ENCODE data around the gene HSPA1A. TPM values are rescaled to one million over a fixed set of nuclear protein-coding genes. Genes with fewer than 3 reads are reported as not detected.

Gene HSPA1A
- total and polyA plus RNA-seq, 8 donors: 18.2 to 195 (median 44.4) TPM

- no peak for DNase-seq
- WGBS, 2 donors: 76 to 88% methylated on average over 18 of the region's 18 CpGs
- H3K4me1 ChIP-seq: no peaks in the 10 kb centered on the region
- intact Hi-C loops (cut with DNase I): loop anchor here in 1 of 3 donors (5.0 kb wide), 1 partner anchor 86 kb away; the partner anchor contains the start of gene LY6G5C
- no peaks in the 10 kb centered on the region for H3K27me3 ChIP-seq
- no peak for FAIRE-seq
- no peaks in the 10 kb centered on the region for H3K36me3 ChIP-seq
- no peak for TF ChIP-seq CTCF (IDR thresholded peaks at IDR 0.05)
- ATAC-seq: peak in 1 of 4 donors; percentile 16
- H3K4me3 ChIP-seq: no peak overlapping the region
- H3K27ac ChIP-seq: no peak overlapping the region
- H3K9me3 ChIP-seq: no peaks in the 10 kb centered on the region
Observed at GRCh38 chr6:31768363-31769257, 46.7 kb upstream of the HSPA1A start.

DNA sequence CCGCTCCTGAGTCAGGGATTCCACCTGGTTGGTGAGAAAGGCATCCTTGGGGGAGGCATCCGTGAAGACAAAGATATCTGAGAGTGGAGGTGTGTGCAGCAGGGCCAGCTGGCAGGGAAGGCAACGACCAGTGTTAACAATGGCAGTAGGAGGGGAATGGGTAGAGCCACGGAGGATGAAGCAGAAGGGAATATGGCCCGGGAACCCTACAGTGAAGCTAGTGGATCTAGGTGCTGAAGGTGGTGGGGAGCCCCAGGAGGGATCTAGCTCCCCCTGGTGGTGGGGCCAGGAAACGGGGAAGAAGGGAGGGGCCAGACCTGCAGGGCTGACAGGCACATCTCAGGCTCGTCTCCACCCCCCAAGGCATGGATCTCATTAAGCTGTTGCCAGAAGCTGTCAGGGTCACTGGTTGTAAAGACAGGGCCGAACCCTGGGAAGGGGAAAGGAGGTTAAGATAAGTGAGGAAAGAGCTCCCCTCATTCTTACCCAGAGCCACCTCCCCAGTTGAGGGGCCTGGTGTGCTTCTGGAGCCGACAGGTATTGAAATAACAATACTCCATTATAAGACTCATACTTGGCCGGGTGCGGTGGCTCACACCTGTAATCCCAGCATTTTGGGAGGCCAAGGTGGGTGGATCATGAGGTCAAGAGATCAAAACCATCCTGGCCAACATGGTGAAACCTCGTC, 45.5 kb upstream of the HSPA1A start:
- intact Hi-C loops (cut with DNase I): loop anchor here in 2 of 3 donors (5.0 to 10.0 kb wide), 2 partner anchors 65 to 88 kb away; partner anchors contain the start of gene LY6G5C (in 1 of the 2)
- WGBS, 2 donors: 40 to 46% methylated on average over 12 of the region's 12 CpGs
- no peak overlapping the region for H3K4me3 ChIP-seq
- H3K27me3 ChIP-seq: no peaks in the 10 kb centered on the region
- TF ChIP-seq CTCF (IDR thresholded peaks at IDR 0.05): peak; percentile 64 to 83 (median 75)
- no peaks in the 10 kb centered on the region for H3K36me3 ChIP-seq
- H3K9me3 ChIP-seq: no peaks in the 10 kb centered on the region
- no peaks in the 10 kb centered on the region for H3K4me1 ChIP-seq
- H3K27ac ChIP-seq: no peak overlapping the region
- peak; percentile 64 to 92 (median 80) for DNase-seq
- no peak for FAIRE-seq
- ATAC-seq: peak; percentile 70 to 88 (median 88)

DNA sequence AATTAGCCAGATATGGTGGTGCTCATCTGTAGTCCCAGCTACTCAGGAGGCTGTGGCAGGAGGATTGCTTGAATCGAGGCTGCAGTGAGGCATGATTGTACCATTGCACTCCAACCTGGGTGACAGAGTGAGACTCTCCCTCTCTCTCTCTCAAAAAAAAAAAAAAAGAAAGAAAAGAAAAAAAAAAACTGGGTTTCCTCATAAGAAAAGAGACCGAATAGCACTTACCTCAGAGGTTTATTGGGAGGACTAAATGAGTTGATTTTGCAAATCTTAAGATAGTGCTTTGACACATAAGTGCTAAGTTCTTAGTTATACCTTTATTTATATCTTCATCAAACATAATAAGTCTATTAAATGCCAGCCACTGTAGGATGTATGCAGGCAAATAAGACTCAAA, 44.5 kb upstream of the HSPA1A start:
- H3K4me1 ChIP-seq: no peaks in the 10 kb centered on the region
- no peak overlapping the region for H3K4me3 ChIP-seq
- FAIRE-seq: no peak
- no peak for TF ChIP-seq CTCF (IDR thresholded peaks at IDR 0.05)
- DNase-seq: no peak
- H3K27me3 ChIP-seq: no peaks in the 10 kb centered on the region
- WGBS, 2 donors: 71 to 76% methylated on average over 2 of the region's 2 CpGs
- H3K36me3 ChIP-seq: no peaks in the 10 kb centered on the region
- intact Hi-C loops (cut with DNase I): loop anchor here in 1 of 3 donors (10.0 kb wide), 1 partner anchor 64 kb away; no protein-coding TSS in a partner anchor
- H3K9me3 ChIP-seq: no peaks in the 10 kb centered on the region
- no peak for ATAC-seq
- H3K27ac ChIP-seq: no peak overlapping the region

DNA sequence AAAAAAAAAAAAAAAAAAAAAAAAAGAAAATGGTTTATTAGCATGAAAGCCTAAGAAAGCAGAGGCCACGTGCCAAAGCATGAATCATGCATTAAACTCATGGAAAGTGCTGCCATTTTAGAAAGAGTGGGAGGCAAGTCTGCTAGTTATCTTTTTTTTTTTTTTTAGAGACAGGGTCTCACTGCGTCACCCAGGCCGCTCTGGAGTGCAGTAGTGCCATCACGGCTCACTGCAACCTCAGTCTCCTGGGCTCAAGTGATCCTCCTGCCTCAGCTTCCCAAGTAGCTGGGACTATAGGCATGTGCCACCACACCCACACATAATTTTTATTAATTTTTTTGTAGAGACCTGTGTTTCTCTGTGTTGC, 43.4 kb upstream of the HSPA1A start:
- H3K4me3 ChIP-seq: no peak overlapping the region
- intact Hi-C loops (cut with DNase I): loop anchor here in 1 of 3 donors (10.0 kb wide), 1 partner anchor 63 kb away; no protein-coding TSS in a partner anchor
- H3K9me3 ChIP-seq: no peaks in the 10 kb centered on the region
- FAIRE-seq (no peak), ATAC-seq (no peak), DNase-seq (peak in 1 of 6 donors; percentile 7)
- H3K36me3 ChIP-seq: no peaks in the 10 kb centered on the region
- 67 to 73% methylated on average over 4 of the region's 4 CpGs for WGBS, 2 donors
- no peaks in the 10 kb centered on the region for H3K27me3 ChIP-seq
- no peak for TF ChIP-seq CTCF (IDR thresholded peaks at IDR 0.05)
- H3K4me1 ChIP-seq: peaks cover 4 to 7% (median 5%) of the 10 kb centered on the region in 3 donors
- no peak overlapping the region for H3K27ac ChIP-seq

Data from pancreas (tissue), 10 donors.